ENCODE results near the gene SYT9. TPM values are rescaled to one million over a fixed set of nuclear protein-coding genes. Genes with fewer than 3 reads are reported as not detected.

SYT9 gene
- total and polyA plus RNA-seq, 12 donors: 0.94 to 17.7 (median 5.0) TPM

GRCh38 chr11:7442588-7443215 lies 191.0 kb downstream of the SYT9 start:
- intact Hi-C loops (cut with DNase I): loop anchor here in 1 of 2 donors (5.0 kb wide), 2 partner anchors 300 to 345 kb away; no protein-coding TSS in a partner anchor
- Histone ChIP-seq H3K36me3 (replicated peaks in 1 of 2) (no peaks in the 10 kb centered on the region), H3K4me1 (replicated peaks in 1 of 2) (no peaks in the 10 kb centered on the region), H3K4me3 (no peak overlapping the region), H3K9me3 (replicated peaks in 1 of 3) (no peaks in the 10 kb centered on the region), H3K27ac (no peak overlapping the region), H3K27me3 (no peaks in the 10 kb centered on the region)
- DNase-seq: peak; percentile 54 to 92 (median 75)
- peak; percentile 74 to 86 (median 82) for TF ChIP-seq CTCF (IDR thresholded peaks at IDR 0.05)
- TF ChIP-seq POLR2A (IDR thresholded peaks at IDR 0.05): no peak
- WGBS, 4 donors: 28 to 37% (median 29%) methylated on average over 6 of the region's 6 CpGs

DNA sequence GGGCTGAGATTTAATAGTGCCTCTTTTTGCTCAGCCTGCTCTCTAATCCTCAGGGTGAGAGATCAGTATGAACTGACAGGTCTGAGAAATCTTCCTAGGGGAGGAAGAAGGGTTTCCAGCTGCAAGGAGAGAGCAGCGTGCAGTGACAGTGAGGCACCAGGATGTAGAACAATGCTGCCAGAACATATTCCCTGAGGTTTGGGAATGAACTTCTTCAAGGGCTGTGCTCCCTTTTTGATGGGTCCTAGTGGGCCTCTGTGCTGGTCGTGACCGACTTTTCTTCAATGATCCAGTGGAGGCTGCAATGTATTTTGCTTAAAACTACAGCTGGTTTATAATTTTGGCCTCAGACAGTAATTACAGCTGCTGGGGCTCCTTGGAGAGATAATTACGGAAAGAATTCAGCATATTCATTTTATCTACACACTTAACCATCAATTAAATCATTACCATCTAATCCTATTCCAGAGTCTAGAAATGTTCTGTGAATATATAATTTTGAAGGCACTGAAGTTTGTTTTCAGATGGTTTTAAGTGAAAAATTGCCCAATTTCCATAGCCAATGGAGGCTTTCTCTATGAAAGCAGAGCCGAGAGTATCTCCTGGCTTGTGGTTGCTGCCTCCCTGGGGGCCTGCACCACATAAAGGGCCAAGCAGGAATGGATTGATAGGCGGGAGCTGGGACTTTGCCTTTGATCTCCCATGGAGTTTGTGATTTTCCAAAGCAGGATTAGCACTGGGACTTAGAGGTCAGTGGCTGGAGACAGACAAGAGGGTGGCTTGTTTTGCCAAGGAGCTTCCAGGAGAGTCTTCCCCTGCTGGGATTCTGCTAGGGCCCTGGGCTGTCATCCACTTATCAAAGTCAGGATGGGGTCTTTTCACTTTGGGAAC lies 192.6 kb downstream of the SYT9 start:
- no peak for TF ChIP-seq POLR2A (IDR thresholded peaks at IDR 0.05)
- TF ChIP-seq CTCF (IDR thresholded peaks at IDR 0.05): no peak
- intact Hi-C loops (cut with DNase I): loop anchor here in 1 of 2 donors (5.0 kb wide), 2 partner anchors 302 to 347 kb away; no protein-coding TSS in a partner anchor
- Histone ChIP-seq H3K27me3 (no peaks in the 10 kb centered on the region), H3K4me3 (no peak overlapping the region), H3K27ac (no peak overlapping the region), H3K4me1 (replicated peaks in 1 of 2) (no peaks in the 10 kb centered on the region), H3K36me3 (replicated peaks in 1 of 2) (no peaks in the 10 kb centered on the region), H3K9me3 (replicated peaks in 1 of 3) (no peaks in the 10 kb centered on the region)
- DNase-seq: no peak
- 70 to 86% (median 77%) methylated on average over 6 of the region's 6 CpGs for WGBS, 4 donors

DNA sequence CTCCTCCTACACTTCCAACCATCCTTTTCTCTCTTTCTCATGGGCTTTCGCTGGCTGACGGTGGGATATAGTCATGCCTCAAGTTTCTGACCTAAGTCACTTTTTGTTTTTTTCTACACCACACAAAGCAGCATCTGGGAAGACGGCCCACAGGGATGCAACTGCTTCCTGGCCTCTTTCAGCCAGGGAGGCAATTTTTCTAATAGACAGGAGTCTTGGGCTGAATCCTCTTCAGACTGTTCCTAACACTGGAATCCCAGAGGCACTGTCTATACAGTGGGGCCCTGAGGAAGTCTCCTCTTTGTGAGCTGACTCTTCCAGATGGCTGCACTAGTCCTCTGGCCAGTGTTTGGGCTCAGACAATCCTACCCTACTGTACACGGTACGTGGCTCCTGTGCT lies 193.9 kb downstream of the SYT9 start:
- Histone ChIP-seq H3K4me3 (no peak overlapping the region), H3K4me1 (replicated peaks in 1 of 2) (no peaks in the 10 kb centered on the region), H3K27me3 (no peaks in the 10 kb centered on the region), H3K9me3 (replicated peaks in 1 of 3) (no peaks in the 10 kb centered on the region), H3K27ac (no peak overlapping the region), H3K36me3 (replicated peaks in 1 of 2) (no peaks in the 10 kb centered on the region)
- WGBS, 4 donors: 85 to 90% (median 88%) methylated on average over 5 of the region's 5 CpGs
- intact Hi-C loops (cut with DNase I): no loop called here
- TF ChIP-seq CTCF (IDR thresholded peaks at IDR 0.05): no peak
- TF ChIP-seq POLR2A (IDR thresholded peaks at IDR 0.05): no peak
- DNase-seq: no peak

- no peaks in the 10 kb centered on the region for H3K27me3 ChIP-seq
- TF ChIP-seq CTCF (IDR thresholded peaks at IDR 0.05) (no peak), POLR2A (IDR thresholded peaks at IDR 0.05) (no peak)
- H3K27ac ChIP-seq: no peak overlapping the region
- H3K4me1 ChIP-seq (replicated peaks in 1 of 2): no peaks in the 10 kb centered on the region
- 97 to 99% (median 97%) methylated on average over 11 to 12 of the region's 12 CpGs for WGBS, 4 donors
- intact Hi-C loops (cut with DNase I): no loop called here
- no peaks in the 10 kb centered on the region for H3K36me3 ChIP-seq (replicated peaks in 1 of 2)
- no peak overlapping the region for H3K4me3 ChIP-seq
- no peaks in the 10 kb centered on the region for H3K9me3 ChIP-seq (replicated peaks in 1 of 3)
- no peak for DNase-seq
Measured at GRCh38 chr11:7448201-7448600, 196.5 kb downstream of the SYT9 start.
